Dendritic cell treated with granulocyte-macrophage colony-stimulating factor and Interleukin-4, amounts not matched to agents 40 ng/mL and 50 ng/mL, for 4 days (primary cell): ENCODE measurements around the gene EPHB2.

Source experiments
- H3K27ac Mint-ChIP-seq: one replicate; pipeline ENCODE4 v1.8.0; 2022; ENCODE audit warnings: mild to moderate bottlenecking, mixed read lengths
- H3K27me3 Mint-ChIP-seq: one replicate; pipeline ENCODE4 v1.8.0; 2022; ENCODE audit warnings: mild to moderate bottlenecking, mixed read lengths
- H3K36me3 Mint-ChIP-seq: one replicate; pipeline ENCODE4 v1.8.0; 2022; ENCODE audit warnings: low read depth, mixed read lengths
- H3K4me1 Mint-ChIP-seq: one replicate; pipeline ENCODE4 v1.8.0; 2022; ENCODE audit warnings: low read depth, mixed read lengths
- H3K4me3 Mint-ChIP-seq: one replicate; pipeline ENCODE4 v1.8.0; 2022; ENCODE audit warnings: mild to moderate bottlenecking, moderate library complexity, mixed read lengths
- H3K9me3 Mint-ChIP-seq: one replicate; pipeline ENCODE4 v1.8.0; 2022; ENCODE audit warnings: mixed read lengths
- intact Hi-C: fragments of 100-400 bp; cut with micrococcal nuclease; formaldehyde crosslinking; loops from one replicate; pipeline ENCODE4 v1.15.0; 2022

Gene EPHB2

DNA sequence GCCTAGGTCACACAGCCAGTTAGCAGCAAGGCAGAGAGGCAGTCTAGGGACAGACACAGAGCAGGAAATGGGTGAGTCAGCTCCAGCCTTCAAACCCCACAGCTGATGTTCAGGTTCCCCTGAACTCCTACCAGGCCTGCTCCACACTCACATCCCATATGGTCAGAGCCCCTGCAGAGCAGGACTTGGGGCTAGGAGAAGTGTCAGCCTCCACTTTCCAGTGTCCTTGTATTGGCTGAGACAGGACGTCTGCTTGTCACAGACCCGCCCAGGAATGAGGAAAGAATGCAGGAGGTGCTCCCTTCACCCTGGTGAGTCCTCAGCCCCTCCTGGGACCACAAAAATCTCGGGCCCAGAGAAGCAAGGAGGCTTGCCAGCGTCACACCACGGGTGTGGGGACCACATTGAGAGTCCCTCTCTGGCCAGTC lies 169.5 kb downstream of the EPHB2 start:
- intact Hi-C loops: no loop called here
- H3K27me3 Mint-ChIP-seq: peaks cover 1% of the 10 kb centered on the region
- H3K27ac Mint-ChIP-seq: no peak overlapping the region
- H3K9me3 Mint-ChIP-seq: no peaks in the 10 kb centered on the region
- no peaks in the 10 kb centered on the region for H3K36me3 Mint-ChIP-seq
- H3K4me3 Mint-ChIP-seq: no peak overlapping the region
- peaks cover 8% of the 10 kb centered on the region for H3K4me1 Mint-ChIP-seq

GRCh38 chr1:22883406-22883805 lies 172.8 kb downstream of the EPHB2 start:
- no peak overlapping the region for H3K4me3 Mint-ChIP-seq
- intact Hi-C loops: no loop called here
- peaks cover 11% of the 10 kb centered on the region for H3K4me1 Mint-ChIP-seq
- no peaks in the 10 kb centered on the region for H3K36me3 Mint-ChIP-seq
- no peak overlapping the region for H3K27ac Mint-ChIP-seq
- H3K9me3 Mint-ChIP-seq: no peaks in the 10 kb centered on the region
- peaks cover 7% of the 10 kb centered on the region for H3K27me3 Mint-ChIP-seq

GRCh38 chr1:22884806-22885530 lies 174.3 kb downstream of the EPHB2 start:
- peaks cover 11% of the 10 kb centered on the region for H3K4me1 Mint-ChIP-seq
- peak overlapping the region; percentile 26 for H3K27ac Mint-ChIP-seq
- peaks cover 10% of the 10 kb centered on the region for H3K27me3 Mint-ChIP-seq
- H3K9me3 Mint-ChIP-seq: no peaks in the 10 kb centered on the region
- intact Hi-C loops: loop anchor here (5.0 kb wide), 1 partner anchor 463 kb away; no protein-coding TSS in a partner anchor
- H3K36me3 Mint-ChIP-seq: no peaks in the 10 kb centered on the region
- peak overlapping the region; percentile 52 for H3K4me3 Mint-ChIP-seq

DNA sequence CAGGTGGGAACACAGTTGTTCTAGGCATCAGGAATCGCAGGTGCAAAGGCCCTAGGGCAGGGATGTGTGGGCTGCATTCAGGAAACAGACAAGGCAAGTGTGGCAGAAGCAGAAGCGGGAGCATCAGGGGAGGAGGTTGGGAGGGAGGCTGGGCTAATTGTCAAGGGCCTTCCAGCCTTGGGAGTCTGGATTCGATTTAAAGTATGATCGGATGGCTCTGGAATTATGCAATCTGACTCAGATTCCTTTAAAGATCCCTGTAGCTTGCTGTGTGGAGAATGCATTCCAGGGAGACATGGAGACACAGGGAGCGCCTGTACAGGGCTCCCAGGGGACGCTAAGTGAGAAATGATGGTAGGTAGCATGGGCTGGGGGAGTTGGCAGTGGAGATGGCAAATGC lies 175.6 kb downstream of the EPHB2 start:
- Mint-ChIP-seq H3K9me3 (no peaks in the 10 kb centered on the region), H3K4me3 (no peak overlapping the region), H3K4me1 (peaks cover 11% of the 10 kb centered on the region), H3K36me3 (no peaks in the 10 kb centered on the region), H3K27me3 (peaks cover 10% of the 10 kb centered on the region), H3K27ac (no peak overlapping the region)
- intact Hi-C loops: loop anchor here (5.0 kb wide), 1 partner anchor 464 kb away; no protein-coding TSS in a partner anchor

GRCh38 chr1:22887491-22887890 lies 176.9 kb downstream of the EPHB2 start:
- intact Hi-C loops: loop anchor here (5.0 kb wide), 1 partner anchor 465 kb away; no protein-coding TSS in a partner anchor
- peaks cover 10% of the 10 kb centered on the region for H3K27me3 Mint-ChIP-seq
- no peak overlapping the region for H3K4me3 Mint-ChIP-seq
- no peaks in the 10 kb centered on the region for H3K9me3 Mint-ChIP-seq
- peaks cover 11% of the 10 kb centered on the region for H3K4me1 Mint-ChIP-seq
- H3K36me3 Mint-ChIP-seq: no peaks in the 10 kb centered on the region
- H3K27ac Mint-ChIP-seq: no peak overlapping the region

- peaks cover 19% of the 10 kb centered on the region for H3K4me1 Mint-ChIP-seq
- no peaks in the 10 kb centered on the region for H3K9me3 Mint-ChIP-seq
- no peaks in the 10 kb centered on the region for H3K36me3 Mint-ChIP-seq
- peaks cover 10% of the 10 kb centered on the region for H3K27me3 Mint-ChIP-seq
- H3K4me3 Mint-ChIP-seq: no peak overlapping the region
- no peak overlapping the region for H3K27ac Mint-ChIP-seq
- intact Hi-C loops: loop anchor here (1.0 to 5.0 kb wide), 3 partner anchors 184 to 466 kb away; no protein-coding TSS in a partner anchor
Observed at GRCh38 chr1:22888320-22889075, 177.9 kb downstream of the EPHB2 start.

- no peak overlapping the region for H3K4me3 Mint-ChIP-seq
- peaks cover 19% of the 10 kb centered on the region for H3K4me1 Mint-ChIP-seq
- no peaks in the 10 kb centered on the region for H3K36me3 Mint-ChIP-seq
- H3K27ac Mint-ChIP-seq: no peak overlapping the region
- intact Hi-C loops: loop anchor here (1.0 to 5.0 kb wide), 3 partner anchors 185 to 467 kb away; no protein-coding TSS in a partner anchor
- no peaks in the 10 kb centered on the region for H3K9me3 Mint-ChIP-seq
- peaks cover 10% of the 10 kb centered on the region for H3K27me3 Mint-ChIP-seq
Observed at GRCh38 chr1:22889213-22889827, 178.7 kb downstream of the EPHB2 start.

GRCh38 chr1:22892789-22893188 lies 182.2 kb downstream of the EPHB2 start:
- no peaks in the 10 kb centered on the region for H3K9me3 Mint-ChIP-seq
- H3K36me3 Mint-ChIP-seq: no peaks in the 10 kb centered on the region
- intact Hi-C loops: no loop called here
- peaks cover 7% of the 10 kb centered on the region for H3K27me3 Mint-ChIP-seq
- no peak overlapping the region for H3K4me3 Mint-ChIP-seq
- H3K4me1 Mint-ChIP-seq: peaks cover 8% of the 10 kb centered on the region
- no peak overlapping the region for H3K27ac Mint-ChIP-seq

GRCh38 chr1:22893292-22893691 lies 182.7 kb downstream of the EPHB2 start:
- H3K36me3 Mint-ChIP-seq: no peaks in the 10 kb centered on the region
- intact Hi-C loops: no loop called here
- H3K4me1 Mint-ChIP-seq: peaks cover 8% of the 10 kb centered on the region
- H3K27ac Mint-ChIP-seq: no peak overlapping the region
- H3K27me3 Mint-ChIP-seq: peaks cover 9% of the 10 kb centered on the region
- no peaks in the 10 kb centered on the region for H3K9me3 Mint-ChIP-seq
- H3K4me3 Mint-ChIP-seq: no peak overlapping the region

GRCh38 chr1:22895357-22895756 lies 184.7 kb downstream of the EPHB2 start:
- peaks cover 9% of the 10 kb centered on the region for H3K27me3 Mint-ChIP-seq
- no peaks in the 10 kb centered on the region for H3K9me3 Mint-ChIP-seq
- intact Hi-C loops: no loop called here
- H3K4me3 Mint-ChIP-seq: no peak overlapping the region
- peaks cover 8% of the 10 kb centered on the region for H3K4me1 Mint-ChIP-seq
- no peak overlapping the region for H3K27ac Mint-ChIP-seq
- no peaks in the 10 kb centered on the region for H3K36me3 Mint-ChIP-seq

DNA sequence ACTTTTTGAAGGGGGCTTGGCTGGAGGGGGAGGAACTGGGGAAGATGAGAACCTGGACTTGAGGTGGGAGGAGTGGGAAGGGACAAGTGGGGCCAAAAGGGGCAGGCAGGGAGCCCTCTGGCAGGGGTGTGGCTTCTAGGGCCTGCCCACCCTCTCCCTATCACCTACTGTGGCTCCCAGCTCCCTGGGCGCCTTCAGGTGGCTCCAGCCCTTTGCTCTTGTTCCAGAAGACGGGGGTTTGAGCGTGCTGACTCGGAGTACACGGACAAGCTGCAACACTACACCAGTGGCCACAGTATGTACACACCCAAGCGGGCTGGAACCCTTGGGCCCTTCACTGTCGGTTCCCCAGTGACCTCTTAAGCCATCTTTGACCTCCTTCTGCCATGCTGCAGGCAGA lies 185.5 kb downstream of the EPHB2 start:
- Mint-ChIP-seq H3K4me3 (no peak overlapping the region), H3K36me3 (no peaks in the 10 kb centered on the region), H3K9me3 (no peaks in the 10 kb centered on the region), H3K4me1 (peaks cover 8% of the 10 kb centered on the region), H3K27ac (no peak overlapping the region), H3K27me3 (peaks cover 15% of the 10 kb centered on the region)
- intact Hi-C loops: no loop called here

DNA sequence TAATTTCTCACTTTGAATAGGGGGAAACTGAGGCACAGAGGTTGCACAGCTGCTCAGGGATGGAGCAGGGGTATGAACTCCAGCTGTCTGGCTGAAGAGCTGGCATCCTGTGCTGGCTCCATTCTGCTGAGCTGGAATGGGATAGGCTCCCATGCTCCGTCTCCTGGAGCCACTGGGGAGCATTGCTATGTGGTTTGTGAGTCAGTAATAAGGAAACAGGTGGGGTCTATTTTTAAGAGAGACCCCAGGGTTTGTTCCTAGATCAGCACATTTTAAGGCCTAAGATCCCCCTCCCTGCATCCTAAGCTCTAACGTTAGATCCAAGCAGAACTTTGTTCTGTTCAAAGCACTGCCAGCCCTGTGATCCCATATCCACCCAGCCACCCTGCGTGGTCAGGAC lies 189.8 kb downstream of the EPHB2 start:
- Mint-ChIP-seq H3K36me3 (no peaks in the 10 kb centered on the region), H3K27me3 (peaks cover 24% of the 10 kb centered on the region), H3K27ac (no peak overlapping the region), H3K4me3 (no peak overlapping the region), H3K9me3 (no peaks in the 10 kb centered on the region), H3K4me1 (no peaks in the 10 kb centered on the region)
- intact Hi-C loops: no loop called here

- Mint-ChIP-seq H3K27ac (no peak overlapping the region), H3K4me1 (no peaks in the 10 kb centered on the region), H3K27me3 (peaks cover 22% of the 10 kb centered on the region), H3K9me3 (no peaks in the 10 kb centered on the region), H3K4me3 (no peak overlapping the region), H3K36me3 (no peaks in the 10 kb centered on the region)
- intact Hi-C loops: no loop called here
Observed at GRCh38 chr1:22903113-22903512, 192.5 kb downstream of the EPHB2 start.

DNA sequence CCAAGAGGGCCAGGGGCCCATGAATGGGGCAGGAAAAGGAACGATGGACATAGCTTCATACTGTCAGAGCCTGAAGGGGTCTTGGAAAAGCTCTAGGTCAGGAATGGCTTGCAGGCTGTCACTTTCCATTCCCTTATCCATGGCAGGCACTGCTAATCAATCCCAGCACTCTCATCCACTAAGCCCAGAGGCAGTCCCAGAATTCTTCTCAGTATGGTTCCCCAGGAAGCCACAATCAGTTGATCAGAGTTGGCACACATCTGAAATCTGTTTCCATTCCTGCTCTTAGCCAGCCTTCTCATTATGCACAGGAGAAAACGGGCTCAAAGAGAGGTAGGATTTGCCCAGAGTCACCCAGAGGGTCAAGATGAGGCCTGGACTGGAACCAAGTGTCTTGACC lies 196.3 kb downstream of the EPHB2 start:
- Mint-ChIP-seq H3K4me3 (no peak overlapping the region), H3K27ac (no peak overlapping the region), H3K27me3 (peaks cover 6% of the 10 kb centered on the region), H3K9me3 (no peaks in the 10 kb centered on the region), H3K36me3 (no peaks in the 10 kb centered on the region), H3K4me1 (no peaks in the 10 kb centered on the region)
- intact Hi-C loops: no loop called here
